AG04449 (cell line): ENCODE measurements around the gene TMEM150B.
"Not testable (repeated sequence)": the region's sequence is repeated elsewhere in the genome, so short reads cannot be mapped to it uniquely, and the experiment has no call there.

ENCODE experiments used
- CTCF ChIA-PET: fragments of 350-600 bp; formaldehyde crosslinking; extraction: SDS; loops from one replicate; lab custom pipeline; 2021; ENCODE audit warnings: antibody characterized with exemption; lab: Yijun Ruan, JAX
- POLR2A ChIA-PET: fragments of 400-600, 350-600 bp; formaldehyde crosslinking; extraction: SDS; loops from one replicate; lab custom pipeline; 2020; ENCODE audit warnings: antibody characterized with exemption, inconsistent platforms; lab: Yijun Ruan, JAX
- DNase-seq: peaks from one replicate; pipeline ENCODE4 v3.0.0-alpha.2; 2010; ENCODE audit warnings: low read depth, low spot score
- H3K4me3 ChIP-seq: 2 replicates; pipeline ENCODE4 v1.5.1; 2011; ENCODE audit warnings: low read depth, mild to moderate bottlenecking, control low read depth, low read length
- CTCF ChIP-seq: IDR thresholded peaks from one replicate; pipeline ENCODE4 v1.5.1; 2011; ENCODE audit warnings: mild to moderate bottlenecking, moderate library complexity, low read length, control low read depth, inconsistent platforms; ENCODE audit not compliant: insufficient read depth; ENCODE audit errors: missing control alignments

The TMEM150B gene

GRCh38 chr19:55333870-55334269, 8.7 kb upstream of the TMEM150B start:
- no peak for TF ChIP-seq CTCF
- no peak for DNase-seq
- POLR2A ChIA-PET: no interaction called here
- no peak overlapping the region for H3K4me3 ChIP-seq
- CTCF ChIA-PET: interaction anchor here (0.6 kb wide), 1 partner anchor 41 kb away, joined by 4 read pairs; no protein-coding TSS in a partner anchor

GRCh38 chr19:55329791-55330190, 4.7 kb upstream of the TMEM150B start:
- CTCF ChIA-PET: interaction anchor here (0.7 to 1.3 kb wide), 2 partner anchors 9 to 11 kb away, joined by 3 to 4 read pairs; no protein-coding TSS in a partner anchor
- DNase-seq, H3K4me3 ChIP-seq, POLR2A ChIA-PET: not testable (repeated sequence)

DNA sequence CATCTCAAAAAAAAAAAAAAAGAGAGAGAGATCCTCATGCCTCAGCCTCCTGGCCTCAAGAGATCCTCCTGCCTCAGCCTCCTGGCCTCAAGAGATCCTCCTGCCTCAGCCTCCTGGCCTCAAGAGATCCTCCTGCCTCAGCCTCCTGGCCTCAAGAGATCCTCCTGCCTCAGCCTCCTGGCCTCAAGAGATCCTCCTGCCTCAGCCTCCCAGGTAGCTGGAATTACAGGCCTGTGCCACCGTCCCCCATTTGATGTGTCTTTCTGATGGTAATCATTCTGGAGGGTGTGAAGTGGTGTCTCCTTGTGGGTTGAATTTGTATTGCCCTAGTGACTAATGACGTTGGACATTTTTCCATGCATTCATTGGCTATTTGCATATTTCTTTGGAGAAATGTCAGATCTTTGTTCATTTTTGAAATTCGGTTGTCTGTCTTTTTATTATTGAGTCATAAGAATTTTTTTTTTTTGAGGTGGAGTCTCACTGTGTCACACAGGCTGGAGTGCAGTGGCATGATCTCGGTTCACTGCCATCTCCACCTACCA, 3.7 kb upstream of the TMEM150B start:
- POLR2A ChIA-PET, DNase-seq, H3K4me3 ChIP-seq, CTCF ChIA-PET: not testable (repeated sequence)

DNA sequence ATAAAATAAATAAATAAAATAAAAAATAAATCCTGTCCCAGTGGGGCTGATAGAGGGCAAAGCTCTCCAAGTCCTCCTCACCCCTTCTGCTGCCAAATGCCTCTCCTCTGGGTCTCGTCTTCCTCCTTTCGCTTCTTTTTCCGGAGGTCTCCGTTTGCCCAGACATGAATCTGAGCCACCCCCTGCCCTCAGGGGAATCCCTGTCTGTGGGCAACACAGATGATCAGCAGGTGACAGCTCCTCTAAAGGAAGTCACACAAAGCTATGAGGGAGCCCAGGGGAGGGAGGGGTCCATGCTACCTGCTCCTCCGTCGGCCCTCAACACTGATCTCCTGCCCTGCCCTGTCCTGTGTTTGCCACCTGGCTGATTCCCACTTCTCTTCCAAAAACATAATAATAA, 479 bp downstream of the TMEM150B start:
- CTCF ChIA-PET: interaction anchor here (0.9 to 14.1 kb wide), 3 partner anchors 10 to 32 kb away, joined by 3 to 135 read pairs (median 5); no protein-coding TSS in a partner anchor
- H3K4me3 ChIP-seq: no peak overlapping the region
- POLR2A ChIA-PET: no interaction called here
- no peak for DNase-seq
- no peak for TF ChIP-seq CTCF

DNA sequence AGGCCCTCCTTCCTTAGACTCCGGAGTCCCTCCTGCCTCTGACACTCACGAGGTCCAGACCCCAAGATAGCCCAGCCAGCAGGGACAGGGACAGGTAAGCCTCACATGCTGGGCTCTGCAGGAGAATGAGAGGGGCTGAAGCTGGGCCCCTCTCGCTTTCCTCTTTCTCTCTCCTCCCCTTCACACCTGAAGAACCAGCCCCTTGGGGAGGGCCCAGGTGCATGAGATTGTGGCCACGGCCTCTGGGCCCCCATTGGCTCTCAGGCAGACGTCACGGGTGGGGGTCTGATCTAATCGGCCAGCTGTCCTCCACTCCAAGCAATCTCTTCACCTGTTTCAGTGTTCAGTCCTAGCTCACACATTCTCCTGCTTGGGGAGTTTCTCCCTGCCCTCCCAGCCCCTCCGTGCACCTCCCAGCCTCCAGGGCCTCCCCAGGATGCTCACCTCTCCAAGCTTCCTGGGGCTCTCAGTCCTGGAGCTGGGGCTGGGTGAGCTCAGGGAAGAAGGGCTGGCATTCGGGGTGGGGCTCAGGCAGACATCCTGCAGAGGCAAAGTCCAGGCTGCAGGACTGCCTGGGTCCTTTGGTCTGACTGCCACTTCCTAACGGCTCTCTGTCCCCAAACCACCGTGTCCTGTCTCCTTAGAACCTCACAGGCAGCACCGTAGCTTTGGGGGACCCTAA, 2.8 kb downstream of the TMEM150B start:
- TF ChIP-seq CTCF: no peak
- ChIA-PET POLR2A (interaction anchor here (0.7 kb wide), 2 partner anchors 63 to 86 kb away, joined by 3 read pairs; partner anchors contain the start of gene UBE2S), CTCF (interaction anchor here (1.3 to 14.1 kb wide), 4 partner anchors 10 to 61 kb away, joined by 3 to 135 read pairs (median 5); partner anchors contain the start of gene TMEM238)
- no peak for DNase-seq
- H3K4me3 ChIP-seq: no peak overlapping the region

- DNase-seq: no peak
- no peak overlapping the region for H3K4me3 ChIP-seq
- no peak for TF ChIP-seq CTCF
- ChIA-PET POLR2A (interaction anchor here (0.7 kb wide), 1 partner anchor 62 kb away, joined by 3 read pairs; no protein-coding TSS in a partner anchor), CTCF (interaction anchor here (1.3 to 14.1 kb wide), 4 partner anchors 11 to 62 kb away, joined by 3 to 135 read pairs (median 5); partner anchors contain the start of gene TMEM238)
Observed at GRCh38 chr19:55321466-55322137, 3.5 kb downstream of the TMEM150B start.

DNA sequence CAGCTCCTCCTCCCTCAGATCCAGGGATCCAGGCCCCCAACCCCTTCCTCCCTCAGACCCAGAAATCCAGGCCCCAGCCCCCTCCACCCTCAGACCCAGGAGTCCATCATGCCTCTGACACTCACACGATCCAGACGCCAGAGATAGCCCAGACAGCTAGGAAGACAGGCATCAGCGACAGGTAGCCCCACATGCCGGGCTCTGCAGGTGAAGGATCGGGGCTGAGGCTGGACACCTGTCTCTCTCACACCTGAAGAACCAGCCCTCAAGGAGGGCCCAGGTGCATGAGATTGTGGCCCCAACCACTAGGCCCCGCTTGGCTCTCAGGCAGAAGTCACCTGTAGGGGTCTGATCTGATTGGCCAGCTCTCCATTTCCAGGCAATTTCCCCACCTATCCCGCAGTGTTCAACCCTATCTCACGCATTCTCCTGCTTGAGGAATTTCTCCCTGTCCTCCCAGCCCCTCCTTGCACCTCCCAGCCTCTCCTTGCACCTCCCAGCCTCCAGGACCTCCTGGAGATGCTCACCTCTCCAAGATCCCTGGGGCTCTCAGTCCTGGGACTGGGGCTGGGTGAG, 4.2 kb downstream of the TMEM150B start:
- H3K4me3 ChIP-seq: no peak overlapping the region
- DNase-seq: no peak
- ChIA-PET CTCF (interaction anchor here (1.3 to 14.1 kb wide), 6 partner anchors 17 to 147 kb away, joined by 3 to 135 read pairs (median 4); partner anchors contain the start of gene TMEM238), POLR2A (no interaction called here)
- TF ChIP-seq CTCF: no peak
